SK-N-SH (cell line): Measurements from ENCODE around the gene ADCY7. TPM values are rescaled to one million over a fixed set of nuclear protein-coding genes. Genes with fewer than 3 reads are reported as not detected.

ENCODE experiments used
- CTCF ChIA-PET: fragments of 300-600, 350-600 bp; formaldehyde crosslinking; extraction: SDS; loops from one replicate; lab custom pipeline; 2021; lab: Yijun Ruan, JAX
- POLR2A ChIA-PET: fragments of 350-600 bp; sonication (Branson Sonifier 250); formaldehyde crosslinking; extraction: SDS; loops from one replicate; lab custom pipeline; 2020; ENCODE audit warnings: antibody characterized with exemption, inconsistent platforms; lab: Yijun Ruan, JAX
- DNase-seq: peaks from one replicate; pipeline ENCODE4 v3.0.0; 2012
- H2AFZ ChIP-seq: fragments of 200-600 bp; sonication (generic); 2 replicates; pipeline ENCODE4 v1.8.1; 2016; ENCODE audit warnings: antibody characterized with exemption, mild to moderate bottlenecking, low read depth
- H3F3A ChIP-seq: fragments of 200-600 bp; sonication (generic); replicated peaks from 2 replicates; pipeline ENCODE3; 2016; ENCODE audit warnings: antibody characterized with exemption, mild to moderate bottlenecking; ENCODE audit not compliant: insufficient read depth
- H3K27ac ChIP-seq, 2 experiments: fragments of 200-500 bp in 1 of 2; fragments of 200-600 bp in 1 of 2; sonication (Bioruptor generic) in 1 of 2; sonication (generic), shearing (Covaris generic) in 1 of 2; 2 replicates each; pipeline versions ENCODE4 v1.5.1 to v1.6.1; 2014 to 2016; ENCODE audit warnings: low read depth in 2 of 2, inconsistent platforms in 1 of 2, low read length in 1 of 2, mild to moderate bottlenecking in 1 of 2, mixed read lengths in 1 of 2
- H3K27me3 ChIP-seq: fragments of 200-600 bp; sonication (generic), shearing (Covaris generic); 2 replicates; pipeline ENCODE4 v1.6.1; 2016; ENCODE audit warnings: mixed run types; ENCODE audit not compliant: insufficient read depth
- H3K36me3 ChIP-seq, 2 experiments: fragments of 200-500 bp in 1 of 2; fragments of 200-600 bp in 1 of 2; sonication (Bioruptor generic) in 1 of 2; sonication (generic) in 1 of 2; replicated peaks in 1 of 2; 2 replicates each; pipeline versions ENCODE3 to v1.5.1; 2014 to 2016; ENCODE audit warnings: low read length in 1 of 2, mild to moderate bottlenecking in 1 of 2; ENCODE audit not compliant: insufficient read depth in 2 of 2, control insufficient read depth in 1 of 2
- H3K4me1 ChIP-seq, 2 experiments: fragments of 200-500 bp in 1 of 2; fragments of 200-600 bp in 1 of 2; sonication (Bioruptor generic) in 1 of 2; sonication (generic), shearing (Covaris generic) in 1 of 2; 2 replicates each; pipeline versions ENCODE4 v1.5.1 to v1.6.1; 2014 to 2016; ENCODE audit warnings: low read depth in 1 of 2, low read length in 1 of 2, mixed run types in 1 of 2; ENCODE audit not compliant: insufficient read depth in 2 of 2, control insufficient read depth in 1 of 2
- H3K4me2 ChIP-seq: fragments of 200-600 bp; sonication (generic), shearing (Covaris generic); 2 replicates; pipeline ENCODE4 v1.6.1; 2017; ENCODE audit warnings: mixed run types
- H3K4me3 ChIP-seq, 2 experiments: fragments of 200-500 bp in 1 of 2; fragments of 200-600 bp in 1 of 2; sonication (Bioruptor generic) in 1 of 2; sonication (generic), shearing (Covaris generic) in 1 of 2; 2 replicates each; pipeline versions ENCODE4 v1.5.1 to v1.8.1; 2014 to 2016; ENCODE audit warnings: low read depth in 2 of 2, inconsistent platforms in 1 of 2, low read length in 1 of 2, mild to moderate bottlenecking in 1 of 2, mixed read lengths in 1 of 2, moderate library complexity in 1 of 2
- H3K79me2 ChIP-seq: fragments of 200-600 bp; sonication (generic); 2 replicates; pipeline ENCODE4 v1.8.1; 2017; ENCODE audit warnings: mild to moderate bottlenecking; ENCODE audit not compliant: insufficient read depth
- H3K9ac ChIP-seq: fragments of 200-600 bp; sonication (generic); 2 replicates; pipeline ENCODE4 v1.6.1; 2017; ENCODE audit warnings: mixed run types
- H3K9me2 ChIP-seq: fragments of 200-600 bp; sonication (generic); 2 replicates; pipeline ENCODE4 v1.6.1; 2017; ENCODE audit warnings: mixed run types
- H3K9me3 ChIP-seq: fragments of 200-600 bp; sonication (generic); 2 replicates; pipeline ENCODE4 v1.6.1; 2017; ENCODE audit warnings: mixed run types, mild to moderate bottlenecking, moderate library complexity
- H4K20me1 ChIP-seq: fragments of 200-600 bp; sonication (generic); 2 replicates; pipeline ENCODE4 v1.6.1; 2017; ENCODE audit warnings: mild to moderate bottlenecking, mixed run types; ENCODE audit not compliant: insufficient read depth
- POLR2AphosphoS5 ChIP-seq: IDR thresholded peaks from 2 replicates; pipeline ENCODE4 v1.6.1; 2012; ENCODE audit warnings: low read depth, low read length
- RXRA ChIP-seq: IDR thresholded peaks from 2 replicates; pipeline ENCODE4 v1.4.0; 2012; ENCODE audit warnings: low read depth, mild to moderate bottlenecking, borderline replicate concordance
- TEAD4 ChIP-seq: IDR thresholded peaks from 2 replicates; pipeline ENCODE4 v1.4.0; 2012; ENCODE audit warnings: mild to moderate bottlenecking, borderline replicate concordance; ENCODE audit not compliant: insufficient read depth
- USF2 ChIP-seq: fragments of 150-350 bp; IDR thresholded peaks from 2 replicates; pipeline ENCODE4 v1.6.1; 2017; ENCODE audit warnings: antibody characterized with exemption, low read length, low read depth, borderline replicate concordance
- WGBS: methylation state at CpG from one replicate; pipeline ENCODE4 v1.1.6; 2017; ENCODE audit warnings: low lambda C conversion rate; 5-methylcytosine and 5-hydroxymethylcytosine counted together
- polyA plus RNA-seq, 3 experiments: library from polyadenylated mRNA; depleted of rRNA; stranded (reverse); fragments of >200 nt; gene quantifications; 2 replicates each; pipeline ENCODE4 v1.2.3, GENCODE V29; 2012
- TF ChIP-seq, protein P1 (sequence below): IDR thresholded peaks from 2 replicates; pipeline ENCODE4 v1.4.0; 2012; ENCODE audit warnings: low read depth
- TF ChIP-seq, protein P2 (sequence below): IDR thresholded peaks from 2 replicates; pipeline ENCODE4; 2012

The ADCY7 gene
- polyA plus RNA-seq, 1 of the 3 experiments (the other 2 are of a cell fraction), result 14.3 TPM

DNA sequence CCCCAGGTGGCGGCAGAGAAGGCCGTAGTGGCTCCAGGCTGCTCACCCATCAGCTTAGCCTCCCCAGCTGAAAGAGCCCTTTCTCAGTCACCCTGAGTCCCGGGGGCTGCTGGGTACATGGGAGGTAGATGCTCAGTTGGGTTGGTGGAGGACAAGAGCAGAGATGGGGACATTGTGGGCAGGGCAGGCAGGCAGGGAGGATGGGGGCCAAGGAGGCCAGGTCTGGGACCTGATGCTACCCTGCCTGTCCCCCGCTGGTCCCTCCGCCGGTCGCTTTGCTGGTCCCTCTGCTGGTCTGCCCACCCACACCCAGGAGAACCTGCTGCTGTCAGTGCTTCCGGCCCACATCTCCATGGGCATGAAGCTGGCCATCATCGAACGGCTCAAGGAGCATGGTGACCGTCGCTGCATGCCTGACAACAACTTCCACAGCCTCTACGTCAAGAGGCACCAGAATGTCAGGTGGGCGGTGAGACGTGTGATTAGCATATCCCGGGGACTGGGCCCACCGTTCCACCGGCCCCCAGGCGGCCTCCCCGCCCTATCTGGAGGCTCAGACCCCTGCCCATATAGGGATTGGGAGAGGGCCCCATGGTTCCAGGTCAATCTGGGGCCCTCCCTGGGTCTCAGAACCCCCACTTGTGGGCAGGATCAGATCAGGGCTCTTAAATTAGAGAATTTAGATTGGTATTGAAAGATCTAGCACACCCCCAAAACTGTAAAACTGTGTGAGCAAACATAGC lies 26.9 kb downstream of the ADCY7 start:
- no peak overlapping the region for H2AFZ ChIP-seq
- H3K27me3 ChIP-seq, result no peaks in the 10 kb centered on the region
- peaks cover 0 to 17% of the 10 kb centered on the region in 2 experiments; a peak in 1 of 4 replicates for H3K4me1 ChIP-seq
- no peak for DNase-seq
- H3K4me2 ChIP-seq, result no peak overlapping the region
- no peaks in the 10 kb centered on the region for H3F3A ChIP-seq
- H3K79me2 ChIP-seq, result no peaks in the 10 kb centered on the region
- WGBS, result 83% methylated on average over 10 of the region's 20 CpGs
- H3K9me3 ChIP-seq, result no peaks in the 10 kb centered on the region
- H3K4me3 ChIP-seq, result no peak overlapping the region
- no peaks in the 10 kb centered on the region for H4K20me1 ChIP-seq
- no peaks in the 10 kb centered on the region for H3K9me2 ChIP-seq
- TF ChIP-seq USF2 (no peak), RXRA (no peak)
- TF ChIP-seq, protein P1, sequence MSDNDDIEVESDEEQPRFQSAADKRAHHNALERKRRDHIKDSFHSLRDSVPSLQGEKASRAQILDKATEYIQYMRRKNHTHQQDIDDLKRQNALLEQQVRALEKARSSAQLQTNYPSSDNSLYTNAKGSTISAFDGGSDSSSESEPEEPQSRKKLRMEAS, result no peak
- TF ChIP-seq, protein P2, sequence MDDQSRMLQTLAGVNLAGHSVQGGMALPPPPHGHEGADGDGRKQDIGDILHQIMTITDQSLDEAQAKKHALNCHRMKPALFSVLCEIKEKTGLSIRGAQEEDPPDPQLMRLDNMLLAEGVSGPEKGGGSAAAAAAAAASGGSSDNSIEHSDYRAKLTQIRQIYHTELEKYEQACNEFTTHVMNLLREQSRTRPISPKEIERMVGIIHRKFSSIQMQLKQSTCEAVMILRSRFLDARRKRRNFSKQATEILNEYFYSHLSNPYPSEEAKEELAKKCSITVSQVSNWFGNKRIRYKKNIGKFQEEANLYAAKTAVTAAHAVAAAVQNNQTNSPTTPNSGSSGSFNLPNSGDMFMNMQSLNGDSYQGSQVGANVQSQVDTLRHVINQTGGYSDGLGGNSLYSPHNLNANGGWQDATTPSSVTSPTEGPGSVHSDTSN, result no peak
- ChIA-PET POLR2A (no interaction called here), CTCF (interaction anchor here (0.8 to 1.9 kb wide), 3 partner anchors 9 to 25 kb away, joined by 3 to 4 read pairs (median 4); no protein-coding TSS in a partner anchor)
- peaks cover 0 to 2% of the 10 kb centered on the region in 2 experiments for H3K36me3 ChIP-seq
- H3K27ac ChIP-seq, result no peak overlapping the region
- no peak overlapping the region for H3K9ac ChIP-seq

DNA sequence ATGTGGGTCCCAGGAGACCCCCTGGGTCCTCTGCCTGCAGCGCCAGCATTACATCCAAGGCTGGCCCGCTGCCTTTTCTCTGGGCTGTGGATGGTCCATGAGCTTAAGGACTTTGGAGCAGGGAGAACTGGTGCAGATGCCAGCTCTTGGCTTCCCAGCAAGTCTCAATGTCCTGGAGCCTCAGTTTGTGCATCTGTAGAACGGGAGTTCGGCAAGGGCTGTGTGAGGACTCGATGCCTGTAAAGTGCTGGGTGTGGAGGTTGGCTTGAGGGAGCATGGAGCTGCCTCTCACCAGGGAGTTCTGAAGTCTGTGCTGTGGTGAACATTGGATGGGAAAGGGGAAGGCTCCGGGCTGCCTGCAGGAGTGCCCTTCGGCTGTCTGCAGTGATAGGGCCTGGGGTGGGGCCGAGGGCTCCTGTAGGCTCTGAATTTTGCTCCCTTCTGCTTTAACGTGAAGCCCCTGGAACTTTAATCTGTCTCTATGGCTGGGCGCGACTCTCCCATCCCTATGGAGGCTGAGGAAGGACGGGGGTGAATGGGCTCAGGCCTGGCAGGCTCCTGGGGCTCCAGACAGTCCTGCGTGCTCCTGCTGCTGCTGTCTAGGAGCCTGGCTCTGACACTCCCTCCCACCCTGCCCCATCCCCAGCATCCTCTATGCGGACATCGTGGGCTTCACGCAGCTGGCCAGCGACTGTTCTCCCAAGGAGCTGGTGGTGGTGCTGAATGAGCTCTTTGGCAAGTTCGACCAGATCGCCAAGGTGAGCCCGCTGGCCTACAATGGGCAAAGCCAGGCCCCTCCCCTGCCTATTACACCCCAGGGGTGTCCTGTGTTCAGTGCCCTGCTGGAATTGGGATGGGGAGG lies 27.9 kb downstream of the ADCY7 start:
- CTCF ChIA-PET, result interaction anchor here (1.3 to 1.9 kb wide), 2 partner anchors 10 to 23 kb away, joined by 4 read pairs; no protein-coding TSS in a partner anchor

More for the DNA sequence above, 27.9 kb downstream of the ADCY7 start:
- no peaks in the 10 kb centered on the region for H3K9me2 ChIP-seq
- no peak overlapping the region for H3K4me2 ChIP-seq
- no peak overlapping the region for H2AFZ ChIP-seq
- no peaks in the 10 kb centered on the region for H4K20me1 ChIP-seq
- no peak for DNase-seq
- POLR2A ChIA-PET, result no interaction called here
- no peaks in the 10 kb centered on the region for H3K27me3 ChIP-seq
- H3K4me1 ChIP-seq, result peaks cover 0 to 21% of the 10 kb centered on the region in 2 experiments; a peak in 1 of 4 replicates
- 88% methylated on average over 6 of the region's 20 CpGs for WGBS
- H3F3A ChIP-seq, result no peaks in the 10 kb centered on the region
- H3K79me2 ChIP-seq, result no peaks in the 10 kb centered on the region
- TF ChIP-seq POLR2AphosphoS5 (no peak), TEAD4 (no peak)
- H3K9ac ChIP-seq, result no peak overlapping the region
- no peaks in the 10 kb centered on the region for H3K9me3 ChIP-seq
- H3K27ac ChIP-seq, result no peak overlapping the region
- H3K36me3 ChIP-seq, result peaks cover 0 to 4% of the 10 kb centered on the region in 2 experiments
- H3K4me3 ChIP-seq, result no peak overlapping the region
